Ascending aorta (tissue), 2 donors: Measurements from ENCODE around the gene CEP131. TPM values are rescaled to one million over a fixed set of nuclear protein-coding genes. Genes with fewer than 3 reads are reported as not detected.

Experiments
- DNase-seq, 2 donors: peaks; one replicate each; pipeline ENCODE4 v3.0.0-alpha.2; 2019; ENCODE audit warnings: low spot score in 2 of 2
- H3K27ac ChIP-seq, 2 donors: fragments of 200-600 bp; sonication (generic); one replicate each; pipeline ENCODE4 v1.5.1; 2016 to 2017; ENCODE audit warnings: mild to moderate bottlenecking in 1 of 2
- H3K27me3 ChIP-seq: fragments of 200-600 bp; sonication (generic); one replicate; pipeline ENCODE4 v1.5.1; 2017
- H3K36me3 ChIP-seq, 2 donors: fragments of 200-600 bp; sonication (generic); one replicate each; pipeline ENCODE4 v1.5.1; 2016
- H3K4me1 ChIP-seq, 2 donors: fragments of 200-600 bp; sonication (generic); one replicate each; pipeline ENCODE4 v1.5.1; 2016 to 2017; ENCODE audit warnings: mild to moderate bottlenecking in 1 of 2
- H3K4me3 ChIP-seq, 2 donors: fragments of 200-600 bp; sonication (generic); one replicate each; pipeline ENCODE4 v1.5.1; 2016 to 2017; ENCODE audit warnings: mild to moderate bottlenecking in 1 of 2
- H3K9me3 ChIP-seq, 2 donors: fragments of 200-600 bp; sonication (generic); one replicate each; pipeline ENCODE4 v1.5.1; 2016
- CTCF ChIP-seq, 3 experiments: fragments of 200-600 bp in 2 of 3; fragments of 450-650 bp in 1 of 3; sonication (generic) in 2 of 3; IDR thresholded peaks; one replicate each; pipeline ENCODE4 v1.5.1; 2016 to 2019; ENCODE audit warnings: antibody characterized with exemption in 3 of 3, mild to moderate bottlenecking in 1 of 3, moderate library complexity in 1 of 3
- intact Hi-C: fragments of 100-400 bp; cut with DNase I; formaldehyde crosslinking; loops from one replicate; pipeline ENCODE4 v1.15.1; 2023
- total RNA-seq: library from RNA; depleted of rRNA; stranded (reverse); fragments of >200 nt; gene quantifications from one replicate; pipeline ENCODE4 v1.1.0, GENCODE V29; 2016

CEP131 gene
- total RNA-seq, 1 donor from 2014 or later: 6.7 TPM

GRCh38 chr17:81152288-81152828 is 70.4 kb downstream of the CEP131 start:
- intact Hi-C loops: no loop called here
- no peaks in the 10 kb centered on the region for H3K27me3 ChIP-seq
- no peaks in the 10 kb centered on the region for H3K36me3 ChIP-seq
- TF ChIP-seq CTCF (IDR thresholded peaks at IDR 0.05): no peak
- no peak for DNase-seq
- H3K9me3 ChIP-seq: no peaks in the 10 kb centered on the region
- no peak overlapping the region for H3K27ac ChIP-seq
- no peaks in the 10 kb centered on the region for H3K4me1 ChIP-seq
- H3K4me3 ChIP-seq: no peak overlapping the region

DNA sequence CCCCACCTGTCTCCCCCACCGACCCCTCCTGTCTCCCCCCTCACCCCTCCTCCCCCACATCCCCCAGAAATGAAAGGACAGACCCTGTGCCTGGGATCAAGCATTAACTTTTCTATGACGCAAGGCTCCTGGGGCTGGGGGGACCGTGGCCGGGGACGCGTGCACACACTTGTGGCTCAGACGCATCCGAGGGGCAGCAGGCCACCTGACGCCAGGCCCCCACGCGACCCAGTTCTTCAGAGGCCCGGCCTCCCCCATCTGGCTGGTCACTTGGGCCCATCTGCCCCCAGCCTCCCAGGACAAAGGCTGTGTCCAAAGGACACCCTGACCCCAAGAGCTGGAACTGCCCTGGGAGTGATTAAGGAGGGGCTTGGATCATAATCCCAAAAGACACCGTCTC is 71.5 kb downstream of the CEP131 start:
- Histone ChIP-seq H3K27me3 (no peaks in the 10 kb centered on the region), H3K4me3 (no peak overlapping the region), H3K27ac (no peak overlapping the region), H3K9me3 (no peaks in the 10 kb centered on the region), H3K36me3 (no peaks in the 10 kb centered on the region), H3K4me1 (no peaks in the 10 kb centered on the region)
- no peak for DNase-seq
- no peak for TF ChIP-seq CTCF (IDR thresholded peaks at IDR 0.05)
- intact Hi-C loops: no loop called here

- H3K36me3 ChIP-seq: no peaks in the 10 kb centered on the region
- DNase-seq: peak; percentile 47 to 77
- no peaks in the 10 kb centered on the region for H3K4me1 ChIP-seq
- H3K4me3 ChIP-seq: no peak overlapping the region
- H3K9me3 ChIP-seq: no peaks in the 10 kb centered on the region
- TF ChIP-seq CTCF (IDR thresholded peaks at IDR 0.05): no peak
- H3K27me3 ChIP-seq: no peaks in the 10 kb centered on the region
- intact Hi-C loops: no loop called here
- no peak overlapping the region for H3K27ac ChIP-seq
Measured at GRCh38 chr17:81150377-81151077, 72.2 kb downstream of the CEP131 start.

DNA sequence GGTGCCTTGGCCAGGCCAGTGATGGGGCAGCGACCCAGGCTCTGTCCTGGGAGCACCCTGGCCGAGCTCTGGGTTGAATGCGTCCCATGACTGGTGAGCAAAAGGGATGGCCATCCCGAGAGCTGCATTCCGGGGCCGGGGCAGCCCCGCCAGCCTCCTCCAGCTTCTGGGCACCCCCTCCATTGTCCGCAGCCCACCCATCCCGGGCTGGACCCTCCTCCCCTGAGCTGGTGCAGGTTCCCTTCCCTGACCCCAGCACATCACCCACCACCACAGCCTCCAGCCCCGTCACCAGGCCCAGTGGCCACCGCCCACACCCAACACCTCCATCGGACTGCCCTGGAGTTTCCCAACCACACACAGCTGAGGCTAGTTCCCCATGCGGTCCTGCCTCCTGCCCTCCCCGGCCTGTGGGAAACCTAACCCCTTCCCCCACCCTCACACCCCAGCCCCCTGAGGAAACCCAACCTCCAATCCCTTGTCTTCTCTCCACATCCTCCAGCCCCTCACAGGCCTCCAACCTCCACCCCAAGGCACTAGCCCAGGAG is 73.7 kb downstream of the CEP131 start:
- Histone ChIP-seq H3K27ac (no peak overlapping the region), H3K9me3 (no peaks in the 10 kb centered on the region), H3K4me3 (no peak overlapping the region), H3K36me3 (no peaks in the 10 kb centered on the region), H3K4me1 (no peaks in the 10 kb centered on the region), H3K27me3 (no peaks in the 10 kb centered on the region)
- TF ChIP-seq CTCF (IDR thresholded peaks at IDR 0.05): no peak
- intact Hi-C loops: no loop called here
- no peak for DNase-seq

DNA sequence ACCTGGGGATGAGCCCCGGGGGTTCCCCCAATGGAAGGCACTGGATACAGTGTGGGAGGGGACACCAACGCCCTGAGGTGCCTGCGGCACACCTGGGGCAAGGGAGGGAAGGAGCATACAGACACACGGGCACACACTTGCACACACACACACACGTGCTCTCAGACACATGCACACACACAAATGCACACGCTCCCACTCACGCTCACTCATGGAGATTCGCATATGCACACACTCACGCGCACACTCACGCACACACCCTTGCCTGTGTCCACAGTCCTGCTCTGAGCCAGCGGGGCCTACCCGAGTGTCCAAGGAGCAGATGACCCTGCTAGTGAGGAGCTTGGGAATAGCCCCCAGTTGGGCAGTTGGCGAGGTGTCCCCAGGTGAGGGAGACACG is 74.2 kb downstream of the CEP131 start:
- DNase-seq: no peak
- no peak for TF ChIP-seq CTCF (IDR thresholded peaks at IDR 0.05)
- Histone ChIP-seq H3K27ac (no peak overlapping the region), H3K36me3 (no peaks in the 10 kb centered on the region), H3K4me3 (no peak overlapping the region), H3K27me3 (no peaks in the 10 kb centered on the region), H3K9me3 (no peaks in the 10 kb centered on the region), H3K4me1 (no peaks in the 10 kb centered on the region)
- intact Hi-C loops: no loop called here
